ENCODE measurements around the gene ARHGAP26.
A peak's percentile ranks its signal among the peaks of the same experiment; 100 is the strongest.

Gene ARHGAP26

GRCh38 chr5:143130613-143131305, 360.6 kb downstream of the ARHGAP26 start:
- no peak for DNase-seq

GRCh38 chr5:143131972-143132371, 361.8 kb downstream of the ARHGAP26 start:
- DNase-seq = no peak

- DNase-seq = no peak
Observed at GRCh38 chr5:143132739-143133138, 362.6 kb downstream of the ARHGAP26 start.

- DNase-seq = no peak
Observed at GRCh38 chr5:143133721-143134120, 363.5 kb downstream of the ARHGAP26 start.

- DNase-seq = no peak
Observed at GRCh38 chr5:143134269-143134668, 364.1 kb downstream of the ARHGAP26 start.

GRCh38 chr5:143134900-143135299, 364.7 kb downstream of the ARHGAP26 start:
- DNase-seq = no peak

- DNase-seq = no peak
Observed at GRCh38 chr5:143135832-143136551, 365.8 kb downstream of the ARHGAP26 start.

- no peak for DNase-seq
Observed at GRCh38 chr5:143138839-143139238, 368.7 kb downstream of the ARHGAP26 start.

- DNase-seq = no peak
Observed at GRCh38 chr5:143139585-143139984, 369.4 kb downstream of the ARHGAP26 start.

- peak in 2 of 3 experiments; percentile 50 to 77 for DNase-seq
Observed at GRCh38 chr5:143140492-143141203, 370.5 kb downstream of the ARHGAP26 start.

GRCh38 chr5:143141652-143142051, 371.5 kb downstream of the ARHGAP26 start:
- no peak for DNase-seq

GRCh38 chr5:143142596-143143435, 372.6 kb downstream of the ARHGAP26 start:
- DNase-seq = peak; percentile 49 to 74 (median 53)

- no peak for DNase-seq
Observed at GRCh38 chr5:143143973-143144372, 373.8 kb downstream of the ARHGAP26 start.

- no peak for DNase-seq
Observed at GRCh38 chr5:143145243-143146160, 375.3 kb downstream of the ARHGAP26 start.

- DNase-seq = no peak
Observed at GRCh38 chr5:143146161-143146560, 376.0 kb downstream of the ARHGAP26 start.

GRCh38 chr5:143147383-143147782, 377.2 kb downstream of the ARHGAP26 start:
- DNase-seq = no peak

- DNase-seq = no peak
Observed at GRCh38 chr5:143147902-143148301, 377.7 kb downstream of the ARHGAP26 start.

GRCh38 chr5:143148771-143149170, 378.6 kb downstream of the ARHGAP26 start:
- no peak for DNase-seq

GRCh38 chr5:143149759-143150158, 379.6 kb downstream of the ARHGAP26 start:
- no peak for DNase-seq

GRCh38 chr5:143151056-143151700, 381.0 kb downstream of the ARHGAP26 start:
- no peak for DNase-seq

GRCh38 chr5:143152445-143152844, 382.3 kb downstream of the ARHGAP26 start:
- no peak for DNase-seq

Data from NCI-H1417 (cell line).